Activated CD8-positive, alpha-beta memory T cell treated with anti-CD3 and anti-CD28 coated beads for 24 hours (primary cell): ENCODE data around the gene TDRD1.
"Not testable (repeated sequence)": the region's sequence is repeated elsewhere in the genome, so short reads cannot be mapped to it uniquely, and the experiment has no call there.

Experiments used
- DNase-seq: peaks from one replicate; pipeline ENCODE4 v3.0.0-alpha.2; 2020

Gene TDRD1, protein sequence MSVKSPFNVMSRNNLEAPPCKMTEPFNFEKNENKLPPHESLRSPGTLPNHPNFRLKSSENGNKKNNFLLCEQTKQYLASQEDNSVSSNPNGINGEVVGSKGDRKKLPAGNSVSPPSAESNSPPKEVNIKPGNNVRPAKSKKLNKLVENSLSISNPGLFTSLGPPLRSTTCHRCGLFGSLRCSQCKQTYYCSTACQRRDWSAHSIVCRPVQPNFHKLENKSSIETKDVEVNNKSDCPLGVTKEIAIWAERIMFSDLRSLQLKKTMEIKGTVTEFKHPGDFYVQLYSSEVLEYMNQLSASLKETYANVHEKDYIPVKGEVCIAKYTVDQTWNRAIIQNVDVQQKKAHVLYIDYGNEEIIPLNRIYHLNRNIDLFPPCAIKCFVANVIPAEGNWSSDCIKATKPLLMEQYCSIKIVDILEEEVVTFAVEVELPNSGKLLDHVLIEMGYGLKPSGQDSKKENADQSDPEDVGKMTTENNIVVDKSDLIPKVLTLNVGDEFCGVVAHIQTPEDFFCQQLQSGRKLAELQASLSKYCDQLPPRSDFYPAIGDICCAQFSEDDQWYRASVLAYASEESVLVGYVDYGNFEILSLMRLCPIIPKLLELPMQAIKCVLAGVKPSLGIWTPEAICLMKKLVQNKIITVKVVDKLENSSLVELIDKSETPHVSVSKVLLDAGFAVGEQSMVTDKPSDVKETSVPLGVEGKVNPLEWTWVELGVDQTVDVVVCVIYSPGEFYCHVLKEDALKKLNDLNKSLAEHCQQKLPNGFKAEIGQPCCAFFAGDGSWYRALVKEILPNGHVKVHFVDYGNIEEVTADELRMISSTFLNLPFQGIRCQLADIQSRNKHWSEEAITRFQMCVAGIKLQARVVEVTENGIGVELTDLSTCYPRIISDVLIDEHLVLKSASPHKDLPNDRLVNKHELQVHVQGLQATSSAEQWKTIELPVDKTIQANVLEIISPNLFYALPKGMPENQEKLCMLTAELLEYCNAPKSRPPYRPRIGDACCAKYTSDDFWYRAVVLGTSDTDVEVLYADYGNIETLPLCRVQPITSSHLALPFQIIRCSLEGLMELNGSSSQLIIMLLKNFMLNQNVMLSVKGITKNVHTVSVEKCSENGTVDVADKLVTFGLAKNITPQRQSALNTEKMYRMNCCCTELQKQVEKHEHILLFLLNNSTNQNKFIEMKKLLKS

GRCh38 chr10:114179148-114179547, at the start of gene TDRD1:
TDRD1 (plus strand) TSS chr10:114179353; CDS start chr10:114187832, 8,479 bp downstream.
- DNase-seq, result no peak

GRCh38 chr10:114131094-114131493, 48.1 kb upstream of the TDRD1 start:
- no peak for DNase-seq

DNA sequence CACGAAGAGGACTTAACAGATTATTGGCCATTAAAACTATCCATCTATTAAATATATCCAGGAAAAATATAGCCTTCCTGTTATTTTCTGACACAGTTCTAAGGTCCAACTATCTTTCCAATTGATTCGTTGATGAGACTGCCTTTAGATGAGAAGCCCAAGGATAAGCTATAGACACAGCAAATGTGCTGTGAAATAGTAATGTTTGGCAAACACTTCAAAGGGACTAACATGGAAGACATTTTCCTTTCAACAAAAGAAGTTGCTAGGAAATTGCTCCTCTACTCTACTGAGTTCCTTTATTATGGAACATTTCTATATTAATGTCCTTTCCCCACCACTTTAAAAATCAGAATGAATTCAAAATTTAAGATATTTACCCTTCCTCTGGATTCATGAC, 43.7 kb upstream of the TDRD1 start:
- no peak for DNase-seq

DNA sequence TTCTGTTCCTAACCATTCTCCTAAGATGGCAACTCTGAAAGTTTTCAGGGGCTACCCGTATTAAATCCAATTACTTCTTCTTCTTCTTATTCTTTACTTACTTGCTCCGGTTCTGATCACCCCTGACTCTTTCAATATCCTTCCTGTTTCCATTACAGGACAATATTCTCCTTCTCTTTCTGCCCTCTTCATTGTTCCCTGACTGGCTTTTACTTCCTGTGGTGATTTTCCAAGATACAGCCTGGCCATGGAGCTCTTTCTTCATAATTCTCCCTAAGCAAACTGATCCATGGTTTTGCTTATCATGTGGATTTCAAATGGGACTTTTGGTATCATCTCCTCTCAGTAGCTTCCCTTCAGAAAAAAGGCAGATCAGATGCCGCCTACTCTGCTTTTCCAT, 40.6 kb upstream of the TDRD1 start:
- no peak for DNase-seq

- DNase-seq, result no peak
Measured at GRCh38 chr10:114140036-114140435, 39.1 kb upstream of the TDRD1 start.

DNA sequence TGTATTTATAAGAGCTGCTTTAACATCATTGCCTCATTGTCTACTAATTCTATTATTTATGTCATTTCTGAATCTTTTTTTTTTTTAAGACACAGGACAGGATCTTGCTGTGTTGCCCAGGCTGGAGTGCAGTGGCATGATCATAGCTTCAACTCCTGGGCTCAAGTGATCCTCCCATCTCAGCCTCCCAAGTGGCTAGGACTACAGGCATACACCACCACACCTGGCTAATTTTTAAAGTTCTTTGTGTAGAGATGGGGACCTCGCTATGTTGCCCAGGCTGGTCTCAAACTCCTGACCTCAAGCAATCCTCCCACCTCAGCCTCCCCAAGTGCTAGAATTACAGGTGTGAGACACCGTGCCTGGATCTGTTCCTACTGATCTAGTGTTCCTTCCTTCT, 38.3 kb upstream of the TDRD1 start:
- DNase-seq, result not testable (repeated sequence)

- no peak for DNase-seq
Measured at GRCh38 chr10:114142018-114142417, 37.1 kb upstream of the TDRD1 start.

- DNase-seq, result no peak
Measured at GRCh38 chr10:114143160-114143559, 36.0 kb upstream of the TDRD1 start.

- not testable (repeated sequence) for DNase-seq
Measured at GRCh38 chr10:114149476-114149875, 29.7 kb upstream of the TDRD1 start.

- no peak for DNase-seq
Measured at GRCh38 chr10:114151486-114151885, 27.7 kb upstream of the TDRD1 start.

- DNase-seq, result no peak
Measured at GRCh38 chr10:114151892-114152291, 27.3 kb upstream of the TDRD1 start.

DNA sequence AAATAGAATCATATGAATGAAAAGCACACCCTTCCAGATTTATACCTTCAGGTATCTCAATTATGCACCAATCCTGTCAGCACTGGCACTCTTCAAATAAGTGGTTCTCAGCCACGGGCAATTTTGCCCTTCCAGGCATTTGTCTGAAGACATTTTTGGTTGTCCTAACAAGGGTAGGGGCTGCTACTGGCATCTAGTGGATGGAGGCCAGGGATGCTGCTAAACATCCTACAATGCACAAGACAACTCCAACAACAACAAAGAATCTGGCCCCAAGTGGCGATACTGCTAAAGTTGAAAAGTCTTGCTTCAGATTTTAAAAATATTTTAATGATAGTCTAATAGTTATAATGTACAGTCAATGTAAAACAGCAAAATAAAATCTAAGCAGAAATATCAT, 21.2 kb upstream of the TDRD1 start:
- no peak for DNase-seq

- DNase-seq, result no peak
Measured at GRCh38 chr10:114163062-114163461, 16.1 kb upstream of the TDRD1 start.

DNA sequence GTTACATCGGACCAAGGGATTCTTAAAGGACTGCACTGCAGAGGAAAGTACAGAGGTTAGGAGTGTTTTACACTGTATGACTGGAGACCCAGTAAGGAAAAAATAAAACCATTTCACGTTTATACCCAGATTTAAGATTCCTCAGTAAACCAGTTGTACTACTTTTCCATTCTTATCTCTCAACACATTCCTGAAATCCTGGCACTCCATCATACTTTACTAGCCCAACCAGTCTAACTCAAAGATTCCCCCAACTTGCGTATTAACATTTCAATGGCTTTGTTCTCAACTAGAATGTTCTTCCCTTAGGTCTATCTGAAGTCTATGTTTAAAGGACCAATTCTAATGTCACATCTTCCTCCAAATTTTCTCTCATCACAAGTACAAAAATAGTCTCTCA, 13.1 kb upstream of the TDRD1 start:
- DNase-seq, result no peak

GRCh38 chr10:114166494-114166893, 12.7 kb upstream of the TDRD1 start:
- DNase-seq, result no peak

DNA sequence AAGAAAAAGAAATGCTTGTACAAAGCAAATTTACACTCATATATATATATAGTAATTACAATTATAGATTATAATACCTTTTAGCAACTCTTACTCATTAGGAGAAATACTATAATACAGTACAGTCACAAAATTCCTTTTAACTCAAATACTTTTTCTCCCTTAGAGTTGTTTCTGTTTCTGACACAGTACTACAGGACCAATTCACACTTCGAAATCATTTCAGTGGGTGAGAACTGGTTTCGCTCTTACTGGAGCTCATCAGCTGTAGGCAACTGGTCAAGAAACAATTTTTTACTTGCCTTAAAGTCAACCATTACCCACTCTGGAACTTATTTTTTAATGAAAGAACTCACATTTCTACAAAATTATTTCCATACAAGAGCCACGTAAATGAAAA, 11.2 kb upstream of the TDRD1 start:
- DNase-seq, result no peak

DNA sequence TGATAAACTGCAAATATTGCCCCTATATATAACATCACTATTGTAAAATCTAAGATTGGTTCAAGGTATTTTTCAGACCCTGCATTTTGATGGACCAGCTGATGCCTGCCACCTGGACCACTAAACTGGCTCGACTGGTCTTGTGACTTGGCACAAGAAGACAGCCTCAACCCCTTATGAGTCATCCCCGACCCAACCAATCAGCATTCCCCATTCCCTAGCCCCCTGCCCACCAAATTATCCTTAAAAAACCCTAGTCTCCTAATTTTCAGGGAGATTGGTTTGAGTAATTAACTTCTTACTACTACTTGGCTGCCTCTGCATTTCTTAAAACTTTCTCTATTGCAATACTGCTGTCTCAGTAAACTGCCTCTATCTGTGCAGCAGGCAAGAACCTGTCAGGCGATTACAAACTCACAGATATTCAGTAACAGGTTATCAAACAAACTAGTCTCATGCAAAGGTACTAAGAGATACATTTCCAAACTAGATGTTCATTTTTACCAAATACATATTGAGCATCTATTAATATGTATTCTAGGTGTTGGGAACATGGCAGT, 10.6 kb upstream of the TDRD1 start:
- DNase-seq, result no peak

GRCh38 chr10:114172216-114172615, 6.9 kb upstream of the TDRD1 start:
- DNase-seq, result no peak

GRCh38 chr10:114172776-114173602, 6.2 kb upstream of the TDRD1 start:
- no peak for DNase-seq

- no peak for DNase-seq
Measured at GRCh38 chr10:114173603-114173920, 5.6 kb upstream of the TDRD1 start.

GRCh38 chr10:114173921-114174694, 5.0 kb upstream of the TDRD1 start, which contains the start of gene CCDC186:
CCDC186 (minus strand) TSS chr10:114174203; CDS start chr10:114163268, 10,935 bp downstream.
- peak; percentile 98 for DNase-seq
